ENCODE data around the gene CTNNA3.

The CTNNA3 gene

DNA sequence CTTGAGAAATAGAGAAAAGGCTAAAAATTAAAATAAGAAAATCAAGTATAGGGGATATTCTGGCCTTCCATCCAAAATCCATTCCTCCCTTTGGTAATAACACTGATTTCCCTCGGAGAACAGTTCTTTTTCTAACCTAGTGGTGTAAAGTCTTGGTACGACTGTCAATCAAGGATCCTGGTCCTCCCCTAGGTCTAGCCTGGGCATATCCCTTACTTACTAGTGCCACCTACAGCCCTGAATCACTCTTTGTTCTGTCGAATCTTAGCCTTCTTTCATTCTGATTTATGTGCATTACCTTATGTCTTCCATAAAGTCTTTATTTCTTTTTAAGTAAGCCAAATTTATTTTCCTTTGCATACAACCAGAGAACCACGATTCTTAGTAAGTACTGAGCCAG is 1068.8 kb downstream of the CTNNA3 start:
- DNase-seq (ENCODE audit: low read depth), result no peak
- TF ChIP-seq, protein P1, sequence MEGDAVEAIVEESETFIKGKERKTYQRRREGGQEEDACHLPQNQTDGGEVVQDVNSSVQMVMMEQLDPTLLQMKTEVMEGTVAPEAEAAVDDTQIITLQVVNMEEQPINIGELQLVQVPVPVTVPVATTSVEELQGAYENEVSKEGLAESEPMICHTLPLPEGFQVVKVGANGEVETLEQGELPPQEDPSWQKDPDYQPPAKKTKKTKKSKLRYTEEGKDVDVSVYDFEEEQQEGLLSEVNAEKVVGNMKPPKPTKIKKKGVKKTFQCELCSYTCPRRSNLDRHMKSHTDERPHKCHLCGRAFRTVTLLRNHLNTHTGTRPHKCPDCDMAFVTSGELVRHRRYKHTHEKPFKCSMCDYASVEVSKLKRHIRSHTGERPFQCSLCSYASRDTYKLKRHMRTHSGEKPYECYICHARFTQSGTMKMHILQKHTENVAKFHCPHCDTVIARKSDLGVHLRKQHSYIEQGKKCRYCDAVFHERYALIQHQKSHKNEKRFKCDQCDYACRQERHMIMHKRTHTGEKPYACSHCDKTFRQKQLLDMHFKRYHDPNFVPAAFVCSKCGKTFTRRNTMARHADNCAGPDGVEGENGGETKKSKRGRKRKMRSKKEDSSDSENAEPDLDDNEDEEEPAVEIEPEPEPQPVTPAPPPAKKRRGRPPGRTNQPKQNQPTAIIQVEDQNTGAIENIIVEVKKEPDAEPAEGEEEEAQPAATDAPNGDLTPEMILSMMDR (conservative IDR thresholded peaks at IDR 0.05; ENCODE audit: low read length), result no peak
- H3K4me3 ChIP-seq (ENCODE audit: low read length), result no peak overlapping the region

GRCh38 chr10:66625709-66626590 is 1070.0 kb downstream of the CTNNA3 start:
- H3K4me3 ChIP-seq (ENCODE audit: low read length), result no peak overlapping the region
- no peak for DNase-seq (ENCODE audit: low read depth)
- TF ChIP-seq, protein P1 (conservative IDR thresholded peaks at IDR 0.05; ENCODE audit: low read length), result no peak

GRCh38 chr10:66622050-66622449 is 1073.9 kb downstream of the CTNNA3 start:
- DNase-seq (ENCODE audit: low read depth), result no peak
- no peak overlapping the region for H3K4me3 ChIP-seq (ENCODE audit: low read length)
- TF ChIP-seq, protein P1 (conservative IDR thresholded peaks at IDR 0.05; ENCODE audit: low read length), result no peak

GRCh38 chr10:66604195-66604594 is 1091.8 kb downstream of the CTNNA3 start:
- TF ChIP-seq, protein P1 (conservative IDR thresholded peaks at IDR 0.05; ENCODE audit: low read length), result no peak
- no peak for DNase-seq (ENCODE audit: low read depth)
- H3K4me3 ChIP-seq (ENCODE audit: low read length), result no peak overlapping the region

DNA sequence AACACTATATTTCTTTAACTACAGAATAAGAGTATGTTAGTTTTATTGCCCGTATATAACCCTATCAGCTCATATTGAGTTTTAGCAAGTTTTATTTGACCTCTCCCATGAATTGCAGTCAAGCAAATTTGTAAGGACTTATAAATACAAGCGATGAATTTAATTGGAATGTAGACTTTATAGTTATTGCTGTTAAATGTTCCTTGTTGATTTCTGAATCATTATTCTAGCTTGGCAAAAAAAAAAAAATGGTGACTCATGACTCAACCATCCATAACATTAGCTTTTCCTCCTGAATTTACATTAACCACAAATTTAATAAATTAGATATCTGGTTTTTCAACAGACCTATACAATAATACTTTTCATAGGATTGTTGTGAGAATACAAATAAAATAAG is 1104.1 kb downstream of the CTNNA3 start:
- DNase-seq (ENCODE audit: low read depth), result no peak
- TF ChIP-seq, protein P1 (conservative IDR thresholded peaks at IDR 0.05; ENCODE audit: low read length), result no peak
- no peak overlapping the region for H3K4me3 ChIP-seq (ENCODE audit: low read length)

GRCh38 chr10:66587680-66588050 is 1108.3 kb downstream of the CTNNA3 start:
- H3K4me3 ChIP-seq (ENCODE audit: low read length), result no peak overlapping the region
- no peak for DNase-seq (ENCODE audit: low read depth)
- TF ChIP-seq, protein P1 (conservative IDR thresholded peaks at IDR 0.05; ENCODE audit: low read length), result no peak
